ENCODE results near the gene ZC3H12D. TPM values are rescaled to one million over a fixed set of nuclear protein-coding genes. Genes with fewer than 3 reads are reported as not detected.

ZC3H12D gene
- polyA plus RNA-seq, 3 donors: 0.96 to 4.7 (median 1.2) TPM

GRCh38 chr6:149429427-149430360, 55.1 kb downstream of the ZC3H12D start:
- no peaks in the 10 kb centered on the region for H3K9me3 Mint-ChIP-seq
- H3K27me3 ChIP-seq (ENCODE audit: control insufficient read depth in 2 of 2, insufficient read depth in 2 of 2, low read length in 2 of 2): no peaks in the 10 kb centered on the region
- no peak overlapping the region for H2AFZ ChIP-seq (ENCODE audit: insufficient read depth, low read depth, low read length, poor library complexity, severe bottlenecking)
- DNase-seq: no peak
- H3K27ac Mint-ChIP-seq: no peak overlapping the region
- no peak for TF ChIP-seq CTCF (IDR thresholded peaks at IDR 0.05)
- 97% methylated on average over 18 of the region's 26 CpGs for WGBS (ENCODE audit: insufficient coverage)
- H3K4me3 Mint-ChIP-seq: no peak overlapping the region
- no peak overlapping the region for H3K27ac ChIP-seq (ENCODE audit: low read depth in 1 of 2, low read length in 2 of 2)
- intact Hi-C loops (cut with micrococcal nuclease): loop anchor here (2.0 to 10.0 kb wide), 4 partner anchors 245 to 402 kb away; no protein-coding TSS in a partner anchor
- no peaks in the 10 kb centered on the region for H3K9me3 ChIP-seq (replicated peaks in 1 of 2; ENCODE audit: control insufficient read depth in 1 of 2, insufficient read depth in 1 of 2, low read length in 2 of 2)
- no peak overlapping the region for H3K9ac ChIP-seq (ENCODE audit: insufficient read depth, low read length, poor library complexity, severe bottlenecking)
- no peak overlapping the region for H3K4me2 ChIP-seq (replicated peaks; ENCODE audit: extremely low read depth, low read length, poor library complexity, severe bottlenecking)
- no peak overlapping the region for H3K4me3 ChIP-seq (replicated peaks in 1 of 3; ENCODE audit: low read depth in 2 of 3, low read length in 3 of 3)
- H3K27me3 Mint-ChIP-seq (ENCODE audit: low read depth in 3 of 3): peaks cover 2 to 3% (median 2%) of the 10 kb centered on the region in 3 donors
- peaks cover 3% of the 10 kb centered on the region for H3K4me1 Mint-ChIP-seq
- no peaks in the 10 kb centered on the region for H4K20me1 ChIP-seq (ENCODE audit: insufficient read depth, low read length)
- H3K79me2 ChIP-seq (ENCODE audit: insufficient read depth, low read length): no peaks in the 10 kb centered on the region
- H3K4me1 ChIP-seq (ENCODE audit: control insufficient read depth in 1 of 2, insufficient read depth in 2 of 2, low read length in 2 of 2): peaks cover 3 to 4% of the 10 kb centered on the region in 2 donors
- H3K36me3 Mint-ChIP-seq: no peaks in the 10 kb centered on the region
- H3K36me3 ChIP-seq (replicated peaks in 1 of 2; ENCODE audit: control insufficient read depth in 1 of 2, insufficient read depth in 2 of 2, low read length in 2 of 2): no peaks in the 10 kb centered on the region

- H4K20me1 ChIP-seq (ENCODE audit: insufficient read depth, low read length): no peaks in the 10 kb centered on the region
- peak overlapping the region in 2 of 7 donors; percentile 3 to 75 for H3K27ac Mint-ChIP-seq
- H3K79me2 ChIP-seq (ENCODE audit: insufficient read depth, low read length): no peaks in the 10 kb centered on the region
- DNase-seq: no peak
- no peak overlapping the region for H2AFZ ChIP-seq (ENCODE audit: insufficient read depth, low read depth, low read length, poor library complexity, severe bottlenecking)
- H3K27me3 ChIP-seq (ENCODE audit: control insufficient read depth in 2 of 2, insufficient read depth in 2 of 2, low read length in 2 of 2): no peaks in the 10 kb centered on the region
- no peak overlapping the region for H3K4me3 ChIP-seq (replicated peaks in 1 of 3; ENCODE audit: low read depth in 2 of 3, low read length in 3 of 3)
- no peak overlapping the region for H3K9ac ChIP-seq (ENCODE audit: insufficient read depth, low read length, poor library complexity, severe bottlenecking)
- H3K36me3 ChIP-seq (replicated peaks in 1 of 2; ENCODE audit: control insufficient read depth in 1 of 2, insufficient read depth in 2 of 2, low read length in 2 of 2): no peaks in the 10 kb centered on the region
- 95% methylated on average over 4 of the region's 4 CpGs for WGBS (ENCODE audit: insufficient coverage)
- H3K4me1 ChIP-seq (ENCODE audit: control insufficient read depth in 1 of 2, insufficient read depth in 2 of 2, low read length in 2 of 2): peaks cover 3 to 4% of the 10 kb centered on the region in 2 donors
- TF ChIP-seq CTCF (IDR thresholded peaks at IDR 0.05): no peak
- peaks cover 4% of the 10 kb centered on the region for H3K4me1 Mint-ChIP-seq
- intact Hi-C loops (cut with micrococcal nuclease): loop anchor here in 1 of 2 donors (10.0 kb wide), 1 partner anchor 244 kb away; no protein-coding TSS in a partner anchor
- no peaks in the 10 kb centered on the region for H3K36me3 Mint-ChIP-seq
- no peak overlapping the region for H3K27ac ChIP-seq (ENCODE audit: low read depth in 1 of 2, low read length in 2 of 2)
- H3K4me2 ChIP-seq (replicated peaks; ENCODE audit: extremely low read depth, low read length, poor library complexity, severe bottlenecking): no peak overlapping the region
- no peaks in the 10 kb centered on the region for H3K9me3 ChIP-seq (replicated peaks in 1 of 2; ENCODE audit: control insufficient read depth in 1 of 2, insufficient read depth in 1 of 2, low read length in 2 of 2)
- no peak overlapping the region for H3K4me3 Mint-ChIP-seq
- no peaks in the 10 kb centered on the region for H3K9me3 Mint-ChIP-seq
- H3K27me3 Mint-ChIP-seq (ENCODE audit: low read depth in 3 of 3): peaks cover 2 to 3% (median 2%) of the 10 kb centered on the region in 3 donors
Measured at GRCh38 chr6:149428606-149429005, 56.2 kb downstream of the ZC3H12D start.
